NB4 (cell line): ENCODE measurements around the gene NDUFB5.

ENCODE experiments used
- POLR2A ChIP-seq: IDR thresholded peaks from 2 replicates; pipeline ENCODE4 v1.6.1; 2011; ENCODE audit warnings: mild to moderate bottlenecking; ENCODE audit not compliant: insufficient read length; ENCODE audit errors: extremely low read depth
- TF ChIP-seq, protein P1 (sequence below): IDR thresholded peaks from one replicate; pipeline ENCODE4 v1.5.1; 2012; ENCODE audit warnings: low read depth, low read length

DNA sequence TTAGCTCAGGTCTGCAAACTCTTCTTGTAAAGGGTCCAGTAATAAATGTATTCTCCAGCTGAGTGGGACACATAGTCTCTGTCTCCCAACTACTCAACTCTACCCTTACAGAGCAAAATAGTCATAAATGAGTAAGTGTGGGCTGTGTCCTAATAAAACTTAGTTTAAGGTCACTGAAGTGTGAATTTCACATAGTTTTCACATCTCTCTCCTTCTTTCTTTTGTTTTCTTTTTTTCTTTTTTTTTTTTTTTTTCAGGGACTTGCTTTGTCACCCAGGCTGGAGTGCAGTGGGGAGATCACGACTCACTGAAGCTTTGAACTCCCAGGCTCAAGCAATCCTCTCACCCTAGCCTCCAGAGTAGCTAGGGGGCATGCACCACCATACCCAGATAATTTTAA lies 43.8 kb upstream of the NDUFB5 start:
- TF ChIP-seq POLR2A = no peak
- TF ChIP-seq, protein P1, sequence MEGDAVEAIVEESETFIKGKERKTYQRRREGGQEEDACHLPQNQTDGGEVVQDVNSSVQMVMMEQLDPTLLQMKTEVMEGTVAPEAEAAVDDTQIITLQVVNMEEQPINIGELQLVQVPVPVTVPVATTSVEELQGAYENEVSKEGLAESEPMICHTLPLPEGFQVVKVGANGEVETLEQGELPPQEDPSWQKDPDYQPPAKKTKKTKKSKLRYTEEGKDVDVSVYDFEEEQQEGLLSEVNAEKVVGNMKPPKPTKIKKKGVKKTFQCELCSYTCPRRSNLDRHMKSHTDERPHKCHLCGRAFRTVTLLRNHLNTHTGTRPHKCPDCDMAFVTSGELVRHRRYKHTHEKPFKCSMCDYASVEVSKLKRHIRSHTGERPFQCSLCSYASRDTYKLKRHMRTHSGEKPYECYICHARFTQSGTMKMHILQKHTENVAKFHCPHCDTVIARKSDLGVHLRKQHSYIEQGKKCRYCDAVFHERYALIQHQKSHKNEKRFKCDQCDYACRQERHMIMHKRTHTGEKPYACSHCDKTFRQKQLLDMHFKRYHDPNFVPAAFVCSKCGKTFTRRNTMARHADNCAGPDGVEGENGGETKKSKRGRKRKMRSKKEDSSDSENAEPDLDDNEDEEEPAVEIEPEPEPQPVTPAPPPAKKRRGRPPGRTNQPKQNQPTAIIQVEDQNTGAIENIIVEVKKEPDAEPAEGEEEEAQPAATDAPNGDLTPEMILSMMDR = no peak
